SK-N-SH (cell line): ENCODE results near the gene ANKRD37.

Source experiments
- CTCF ChIP-seq: fragments of 200-600 bp; sonication (generic); IDR thresholded peaks from 2 replicates; pipeline ENCODE4 v1.6.1; 2017; ENCODE audit warnings: antibody characterized with exemption, mild to moderate bottlenecking, moderate library complexity
- GATA2 ChIP-seq: sonication (generic); formaldehyde crosslinking; IDR thresholded peaks from 2 replicates; pipeline ENCODE4 v1.5.0; 2020; ENCODE audit warnings: mild to moderate bottlenecking, missing genetic modification reagents

GRCh38 chr4:185369731-185370130 is 26.9 kb upstream of the ANKRD37 start:
- no peak for TF ChIP-seq CTCF
- TF ChIP-seq GATA2 (CRISPR knock-in tag) = no peak
